ENCODE results near the gene DAB2. TPM values are rescaled to one million over a fixed set of nuclear protein-coding genes. Genes with fewer than 3 reads are reported as not detected.

Gene DAB2
- total and polyA plus RNA-seq, 2 donors (not counting 1 experiment from before 2014, with no cell fraction given), result 217 to 538 TPM

- no peaks in the 10 kb centered on the region for H3K9me3 ChIP-seq (ENCODE audit: control insufficient read depth, insufficient read depth, low read depth, low read length)
Measured at GRCh38 chr5:39470811-39471210, 46.0 kb upstream of the DAB2 start.

DNA sequence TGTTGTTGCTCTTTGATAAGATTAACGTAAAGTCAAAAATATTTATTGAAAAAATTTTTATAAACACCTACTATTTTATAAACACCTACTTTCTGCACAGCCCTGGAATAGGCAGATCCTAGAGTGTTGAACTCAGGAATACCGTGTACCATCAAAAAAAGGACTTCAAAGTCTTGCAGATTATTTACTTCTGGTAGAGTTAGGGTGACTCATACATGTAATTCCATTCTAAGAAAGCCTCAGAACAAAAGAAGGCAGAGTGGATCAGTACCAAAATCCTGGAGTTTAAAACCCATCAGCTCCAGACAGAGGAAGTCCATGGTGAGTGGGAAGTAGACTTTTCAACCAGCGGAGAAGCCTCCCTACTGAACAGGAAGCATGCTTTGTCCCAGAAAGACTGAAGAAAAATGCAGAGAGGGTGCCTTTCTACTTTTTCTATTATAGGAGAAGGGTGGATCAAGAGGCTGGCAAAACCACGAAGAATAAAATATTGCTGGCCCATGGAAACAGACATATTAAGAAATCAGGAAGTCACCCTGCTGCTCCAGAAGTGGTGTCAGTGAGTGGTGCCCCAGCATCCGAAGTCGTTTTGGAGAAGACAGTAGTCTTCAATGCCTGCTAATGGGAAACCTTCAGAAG is 45.1 kb upstream of the DAB2 start:
- no peaks in the 10 kb centered on the region for H4K20me1 ChIP-seq (ENCODE audit: control insufficient read depth, extremely low read depth, insufficient read depth, low read length)
- H3K27me3 ChIP-seq (ENCODE audit: control insufficient read depth, insufficient read depth, low read length), result no peaks in the 10 kb centered on the region
- no peak overlapping the region for H2AFZ ChIP-seq (ENCODE audit: low read length)
- H3K79me2 ChIP-seq (ENCODE audit: control insufficient read depth, insufficient read depth, low read length), result no peaks in the 10 kb centered on the region
- H3K27ac ChIP-seq (ENCODE audit: insufficient read depth, low read length), result no peak overlapping the region
- no peaks in the 10 kb centered on the region for H3K4me1 ChIP-seq (ENCODE audit: control insufficient read depth, extremely low read depth, insufficient read depth, low read length)
- no peaks in the 10 kb centered on the region for H3K9me3 ChIP-seq (ENCODE audit: control insufficient read depth, insufficient read depth, low read depth, low read length)
- H3K4me3 ChIP-seq (replicated peaks in 1 of 4; ENCODE audit: control extremely low read depth in 1 of 4, insufficient read depth in 1 of 4, low read depth in 3 of 4, low read length in 4 of 4), result no peak overlapping the region
- H3K9ac ChIP-seq (ENCODE audit: insufficient read depth, low read length), result no peak overlapping the region
- no peak for TF ChIP-seq EZH2 (IDR thresholded peaks at IDR 0.05; ENCODE audit: low read length, missing control alignments)
- TF ChIP-seq, protein P1, sequence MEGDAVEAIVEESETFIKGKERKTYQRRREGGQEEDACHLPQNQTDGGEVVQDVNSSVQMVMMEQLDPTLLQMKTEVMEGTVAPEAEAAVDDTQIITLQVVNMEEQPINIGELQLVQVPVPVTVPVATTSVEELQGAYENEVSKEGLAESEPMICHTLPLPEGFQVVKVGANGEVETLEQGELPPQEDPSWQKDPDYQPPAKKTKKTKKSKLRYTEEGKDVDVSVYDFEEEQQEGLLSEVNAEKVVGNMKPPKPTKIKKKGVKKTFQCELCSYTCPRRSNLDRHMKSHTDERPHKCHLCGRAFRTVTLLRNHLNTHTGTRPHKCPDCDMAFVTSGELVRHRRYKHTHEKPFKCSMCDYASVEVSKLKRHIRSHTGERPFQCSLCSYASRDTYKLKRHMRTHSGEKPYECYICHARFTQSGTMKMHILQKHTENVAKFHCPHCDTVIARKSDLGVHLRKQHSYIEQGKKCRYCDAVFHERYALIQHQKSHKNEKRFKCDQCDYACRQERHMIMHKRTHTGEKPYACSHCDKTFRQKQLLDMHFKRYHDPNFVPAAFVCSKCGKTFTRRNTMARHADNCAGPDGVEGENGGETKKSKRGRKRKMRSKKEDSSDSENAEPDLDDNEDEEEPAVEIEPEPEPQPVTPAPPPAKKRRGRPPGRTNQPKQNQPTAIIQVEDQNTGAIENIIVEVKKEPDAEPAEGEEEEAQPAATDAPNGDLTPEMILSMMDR (conservative IDR thresholded peaks at IDR 0.05 in 1 of 2, IDR thresholded peaks at IDR 0.05 in 1 of 2; ENCODE audit: low read depth in 1 of 2, low read length in 2 of 2), result no peak
- no peak overlapping the region for H3K4me2 ChIP-seq (ENCODE audit: extremely low read depth, insufficient read depth, low read length)
- H3K36me3 ChIP-seq (ENCODE audit: control insufficient read depth, insufficient read depth, low read length), result no peaks in the 10 kb centered on the region
- DNase-seq (ENCODE audit: low read depth in 2 of 2), result peak in 1 of 2 donors; percentile 32

More at GRCh38 chr5:39470811-39471210, 46.0 kb upstream of the DAB2 start:
- Histone ChIP-seq H3K9ac (ENCODE audit: insufficient read depth, low read length) (no peak overlapping the region), H3K36me3 (ENCODE audit: control insufficient read depth, insufficient read depth, low read length) (no peaks in the 10 kb centered on the region), H3K4me3 (replicated peaks in 1 of 4; ENCODE audit: control extremely low read depth in 1 of 4, insufficient read depth in 1 of 4, low read depth in 3 of 4, low read length in 4 of 4) (no peak overlapping the region), H3K4me2 (ENCODE audit: extremely low read depth, insufficient read depth, low read length) (no peak overlapping the region), H4K20me1 (ENCODE audit: control insufficient read depth, extremely low read depth, insufficient read depth, low read length) (no peaks in the 10 kb centered on the region), H3K27me3 (ENCODE audit: control insufficient read depth, insufficient read depth, low read length) (no peaks in the 10 kb centered on the region), H2AFZ (ENCODE audit: low read length) (no peak overlapping the region), H3K27ac (ENCODE audit: insufficient read depth, low read length) (no peak overlapping the region), H3K79me2 (ENCODE audit: control insufficient read depth, insufficient read depth, low read length) (no peaks in the 10 kb centered on the region), H3K4me1 (ENCODE audit: control insufficient read depth, extremely low read depth, insufficient read depth, low read length) (peaks cover under 1% of the 10 kb centered on the region)
- TF ChIP-seq, protein P1 (conservative IDR thresholded peaks at IDR 0.05 in 1 of 2, IDR thresholded peaks at IDR 0.05 in 1 of 2; ENCODE audit: low read depth in 1 of 2, low read length in 2 of 2), result no peak
- no peak for TF ChIP-seq EZH2 (IDR thresholded peaks at IDR 0.05; ENCODE audit: low read length, missing control alignments)
- no peak for DNase-seq (ENCODE audit: low read depth in 2 of 2)

DNA sequence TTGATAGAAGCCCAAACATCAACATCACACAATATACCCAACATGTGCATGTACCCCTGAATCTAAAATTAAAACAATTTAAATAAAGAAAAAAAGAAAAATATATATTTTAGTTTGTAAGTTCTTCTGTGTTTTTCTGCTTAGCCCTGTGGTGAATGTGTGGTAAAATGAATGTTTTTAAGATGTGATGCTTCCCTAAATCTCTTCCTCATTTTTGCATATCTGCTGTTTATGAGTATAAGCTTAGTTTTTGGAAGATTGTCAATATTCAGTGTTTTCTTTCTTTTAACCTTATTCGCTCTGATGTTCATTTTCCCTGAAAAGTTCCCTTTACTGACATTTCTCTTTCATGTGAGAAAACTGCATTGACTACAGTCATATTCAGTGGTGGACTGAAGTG is 44.4 kb upstream of the DAB2 start:
- H3K79me2 ChIP-seq (ENCODE audit: control insufficient read depth, insufficient read depth, low read length), result no peaks in the 10 kb centered on the region
- no peak overlapping the region for H3K4me3 ChIP-seq (replicated peaks in 1 of 4; ENCODE audit: control extremely low read depth in 1 of 4, insufficient read depth in 1 of 4, low read depth in 3 of 4, low read length in 4 of 4)
- DNase-seq (ENCODE audit: low read depth in 2 of 2), result no peak
- H3K9ac ChIP-seq (ENCODE audit: insufficient read depth, low read length), result no peak overlapping the region
- no peaks in the 10 kb centered on the region for H4K20me1 ChIP-seq (ENCODE audit: control insufficient read depth, extremely low read depth, insufficient read depth, low read length)
- H3K36me3 ChIP-seq (ENCODE audit: control insufficient read depth, insufficient read depth, low read length), result no peaks in the 10 kb centered on the region
- no peaks in the 10 kb centered on the region for H3K4me1 ChIP-seq (ENCODE audit: control insufficient read depth, extremely low read depth, insufficient read depth, low read length)
- H3K27ac ChIP-seq (ENCODE audit: insufficient read depth, low read length), result no peak overlapping the region
- no peak overlapping the region for H2AFZ ChIP-seq (ENCODE audit: low read length)
- no peak overlapping the region for H3K4me2 ChIP-seq (ENCODE audit: extremely low read depth, insufficient read depth, low read length)
- no peaks in the 10 kb centered on the region for H3K9me3 ChIP-seq (ENCODE audit: control insufficient read depth, insufficient read depth, low read depth, low read length)
- TF ChIP-seq, protein P1 (conservative IDR thresholded peaks at IDR 0.05 in 1 of 2, IDR thresholded peaks at IDR 0.05 in 1 of 2; ENCODE audit: low read depth in 1 of 2, low read length in 2 of 2), result no peak
- TF ChIP-seq EZH2 (IDR thresholded peaks at IDR 0.05; ENCODE audit: low read length, missing control alignments), result no peak
- H3K27me3 ChIP-seq (ENCODE audit: control insufficient read depth, insufficient read depth, low read length), result no peaks in the 10 kb centered on the region

All from fibroblast of lung (primary cell).